GM23338 (cell line): ENCODE results near the gene DRC1.

Experiments used
- EZH2 ChIP-seq: fragments of 200-600 bp; sonication (generic); IDR thresholded peaks from one replicate; pipeline ENCODE4 v1.8.0; 2017; ENCODE audit warnings: antibody characterized with exemption, mild to moderate bottlenecking, low read depth; ENCODE audit not compliant: unreplicated experiment
- EZH2phosphoT487 ChIP-seq: fragments of 200-600 bp; sonication (generic); IDR thresholded peaks from one replicate; pipeline ENCODE4 v1.8.1; 2018; ENCODE audit warnings: antibody characterized with exemption; ENCODE audit not compliant: unreplicated experiment
- JUNB ChIP-seq: IDR thresholded peaks from one replicate; pipeline ENCODE4 v1.6.1; 2016; ENCODE audit warnings: antibody characterized with exemption; ENCODE audit not compliant: unreplicated experiment
- POLR2AphosphoS5 ChIP-seq: IDR thresholded peaks from 2 replicates; pipeline ENCODE4 v1.6.1; 2016; ENCODE audit warnings: antibody characterized with exemption, low read depth
- ZNF114 ChIP-seq: fragments of 250-450 bp; sonication (Bioruptor Pico); IDR thresholded peaks from 2 replicates; pipeline ENCODE4 v1.5.0; 2020; ENCODE audit warnings: mild to moderate bottlenecking, moderate library complexity
- TF ChIP-seq, protein P1 (sequence below): IDR thresholded peaks from 2 replicates; pipeline ENCODE4 v1.6.1; 2016; ENCODE audit warnings: antibody characterized with exemption
- TF ChIP-seq, protein P2 (sequence below), 2 experiments: fragments of 200-600 bp in 1 of 2; sonication (generic) in 1 of 2; conservative IDR thresholded peaks; 2 replicates each; pipeline versions ENCODE4 v1.5.1 to v1.6.1; 2016 to 2017; ENCODE audit warnings: antibody characterized with exemption in 2 of 2, low read depth in 2 of 2, mild to moderate bottlenecking in 2 of 2, moderate library complexity in 1 of 2
- TF ChIP-seq, protein P3 (sequence below): IDR thresholded peaks from one replicate; pipeline ENCODE4 v1.6.1; 2018; ENCODE audit warnings: antibody characterized with exemption; ENCODE audit not compliant: unreplicated experiment

DNA sequence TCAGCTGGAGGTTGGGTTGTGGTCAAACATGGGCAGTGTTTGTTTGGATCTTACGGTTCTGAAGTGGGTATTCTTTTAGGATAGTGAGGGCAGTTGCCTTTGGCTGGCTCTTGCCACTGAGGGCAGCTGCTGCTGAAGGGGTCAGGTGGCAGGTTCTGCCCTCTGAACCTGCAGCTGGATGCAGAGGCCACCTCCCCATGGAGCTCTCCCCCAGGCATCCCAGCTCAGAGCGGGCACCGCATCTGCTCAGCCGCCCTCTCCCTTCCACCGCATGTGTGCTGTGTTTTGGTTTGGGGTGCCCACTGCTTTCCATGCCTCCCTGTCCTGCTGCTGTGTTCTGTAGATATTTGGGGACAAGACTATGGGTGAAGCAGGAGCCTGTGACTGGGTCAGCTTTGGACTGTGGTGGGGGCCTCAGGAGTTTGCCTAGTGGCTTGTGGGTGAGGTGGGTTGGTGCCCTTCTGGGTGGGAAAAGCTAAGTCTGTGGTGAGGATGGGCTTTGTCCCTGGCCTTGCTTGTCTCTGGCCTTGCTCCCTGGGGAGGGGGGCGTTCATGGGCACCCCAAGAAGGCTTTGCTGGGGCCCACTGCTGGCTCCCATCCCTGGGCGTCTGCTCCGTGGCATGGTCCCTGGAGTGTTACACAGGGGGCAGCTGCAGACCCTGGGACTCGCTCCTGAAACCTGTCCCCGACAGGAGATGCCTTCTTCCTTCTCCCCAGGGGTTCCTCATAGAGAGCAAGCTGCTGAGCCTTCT lies 47.7 kb downstream of the DRC1 start:
- TF ChIP-seq, protein P1, sequence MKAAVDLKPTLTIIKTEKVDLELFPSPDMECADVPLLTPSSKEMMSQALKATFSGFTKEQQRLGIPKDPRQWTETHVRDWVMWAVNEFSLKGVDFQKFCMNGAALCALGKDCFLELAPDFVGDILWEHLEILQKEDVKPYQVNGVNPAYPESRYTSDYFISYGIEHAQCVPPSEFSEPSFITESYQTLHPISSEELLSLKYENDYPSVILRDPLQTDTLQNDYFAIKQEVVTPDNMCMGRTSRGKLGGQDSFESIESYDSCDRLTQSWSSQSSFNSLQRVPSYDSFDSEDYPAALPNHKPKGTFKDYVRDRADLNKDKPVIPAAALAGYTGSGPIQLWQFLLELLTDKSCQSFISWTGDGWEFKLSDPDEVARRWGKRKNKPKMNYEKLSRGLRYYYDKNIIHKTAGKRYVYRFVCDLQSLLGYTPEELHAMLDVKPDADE = no peak
- TF ChIP-seq, protein P2, sequence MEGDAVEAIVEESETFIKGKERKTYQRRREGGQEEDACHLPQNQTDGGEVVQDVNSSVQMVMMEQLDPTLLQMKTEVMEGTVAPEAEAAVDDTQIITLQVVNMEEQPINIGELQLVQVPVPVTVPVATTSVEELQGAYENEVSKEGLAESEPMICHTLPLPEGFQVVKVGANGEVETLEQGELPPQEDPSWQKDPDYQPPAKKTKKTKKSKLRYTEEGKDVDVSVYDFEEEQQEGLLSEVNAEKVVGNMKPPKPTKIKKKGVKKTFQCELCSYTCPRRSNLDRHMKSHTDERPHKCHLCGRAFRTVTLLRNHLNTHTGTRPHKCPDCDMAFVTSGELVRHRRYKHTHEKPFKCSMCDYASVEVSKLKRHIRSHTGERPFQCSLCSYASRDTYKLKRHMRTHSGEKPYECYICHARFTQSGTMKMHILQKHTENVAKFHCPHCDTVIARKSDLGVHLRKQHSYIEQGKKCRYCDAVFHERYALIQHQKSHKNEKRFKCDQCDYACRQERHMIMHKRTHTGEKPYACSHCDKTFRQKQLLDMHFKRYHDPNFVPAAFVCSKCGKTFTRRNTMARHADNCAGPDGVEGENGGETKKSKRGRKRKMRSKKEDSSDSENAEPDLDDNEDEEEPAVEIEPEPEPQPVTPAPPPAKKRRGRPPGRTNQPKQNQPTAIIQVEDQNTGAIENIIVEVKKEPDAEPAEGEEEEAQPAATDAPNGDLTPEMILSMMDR (conservative IDR thresholded peaks at IDR 0.05; ENCODE audit: low read depth in 2 of 2) = no peak
- TF ChIP-seq, protein P3, sequence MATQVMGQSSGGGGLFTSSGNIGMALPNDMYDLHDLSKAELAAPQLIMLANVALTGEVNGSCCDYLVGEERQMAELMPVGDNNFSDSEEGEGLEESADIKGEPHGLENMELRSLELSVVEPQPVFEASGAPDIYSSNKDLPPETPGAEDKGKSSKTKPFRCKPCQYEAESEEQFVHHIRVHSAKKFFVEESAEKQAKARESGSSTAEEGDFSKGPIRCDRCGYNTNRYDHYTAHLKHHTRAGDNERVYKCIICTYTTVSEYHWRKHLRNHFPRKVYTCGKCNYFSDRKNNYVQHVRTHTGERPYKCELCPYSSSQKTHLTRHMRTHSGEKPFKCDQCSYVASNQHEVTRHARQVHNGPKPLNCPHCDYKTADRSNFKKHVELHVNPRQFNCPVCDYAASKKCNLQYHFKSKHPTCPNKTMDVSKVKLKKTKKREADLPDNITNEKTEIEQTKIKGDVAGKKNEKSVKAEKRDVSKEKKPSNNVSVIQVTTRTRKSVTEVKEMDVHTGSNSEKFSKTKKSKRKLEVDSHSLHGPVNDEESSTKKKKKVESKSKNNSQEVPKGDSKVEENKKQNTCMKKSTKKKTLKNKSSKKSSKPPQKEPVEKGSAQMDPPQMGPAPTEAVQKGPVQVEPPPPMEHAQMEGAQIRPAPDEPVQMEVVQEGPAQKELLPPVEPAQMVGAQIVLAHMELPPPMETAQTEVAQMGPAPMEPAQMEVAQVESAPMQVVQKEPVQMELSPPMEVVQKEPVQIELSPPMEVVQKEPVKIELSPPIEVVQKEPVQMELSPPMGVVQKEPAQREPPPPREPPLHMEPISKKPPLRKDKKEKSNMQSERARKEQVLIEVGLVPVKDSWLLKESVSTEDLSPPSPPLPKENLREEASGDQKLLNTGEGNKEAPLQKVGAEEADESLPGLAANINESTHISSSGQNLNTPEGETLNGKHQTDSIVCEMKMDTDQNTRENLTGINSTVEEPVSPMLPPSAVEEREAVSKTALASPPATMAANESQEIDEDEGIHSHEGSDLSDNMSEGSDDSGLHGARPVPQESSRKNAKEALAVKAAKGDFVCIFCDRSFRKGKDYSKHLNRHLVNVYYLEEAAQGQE = no peak
- TF ChIP-seq JUNB (no peak), EZH2 (no peak), POLR2AphosphoS5 (no peak), EZH2phosphoT487 (no peak), ZNF114 (CRISPR knock-in tag) (no peak)
